Colonic mucosa (tissue), 4 donors: Measurements from ENCODE around the gene P2RY8. TPM values are rescaled to one million over a fixed set of nuclear protein-coding genes. Genes with fewer than 3 reads are reported as not detected.

Source experiments
- DNase-seq: peaks from one replicate; pipeline ENCODE4 v3.0.0-alpha.2; 2020
- H3K27ac ChIP-seq: fragments of 200-600 bp; one replicate; pipeline ENCODE4 v1.8.0; 2021
- H3K27me3 ChIP-seq: fragments of 200-600 bp; one replicate; pipeline ENCODE4 v1.8.0; 2021
- H3K36me3 ChIP-seq: fragments of 200-600 bp; one replicate; pipeline ENCODE4 v1.8.0; 2021
- H3K4me1 ChIP-seq: fragments of 200-600 bp; one replicate; pipeline ENCODE4 v1.8.0; 2021; ENCODE audit warnings: mild to moderate bottlenecking
- H3K4me3 ChIP-seq: fragments of 200-600 bp; one replicate; pipeline ENCODE4 v1.8.0; 2021
- H3K9ac ChIP-seq, 2 donors: one replicate each; pipeline ENCODE4 v1.7.0; 2013; ENCODE audit warnings: control low read depth in 2 of 2, low read depth in 2 of 2, low read length in 2 of 2
- H3K9me3 ChIP-seq: fragments of 200-600 bp; one replicate; pipeline ENCODE4 v1.8.0; 2021
- CTCF ChIP-seq: fragments of 200-600 bp; IDR thresholded peaks from one replicate; pipeline ENCODE4 v1.8.0; 2022; ENCODE audit warnings: antibody characterized with exemption, mild to moderate bottlenecking
- intact Hi-C: fragments of 100-400 bp; cut with DNase I; formaldehyde crosslinking; loops from one replicate; pipeline ENCODE4 v1.14.1; 2022
- total RNA-seq, 2 donors: library from RNA; stranded (reverse); fragmentation: NEBNext Ultra II Directional in 1 of 2; extraction: Animal tissue kit (Norgen Biotek cat#: 25700) in 1 of 2; gene quantifications; one replicate each; pipeline ENCODE4 v1.2.1, GENCODE V29; 2021
- donor health status: healthy.
- donor health status: DM: no; HTN: no; CAD: no.
- donor health status: DM: no; HTN: no; CAD: no.

Gene P2RY8, protein sequence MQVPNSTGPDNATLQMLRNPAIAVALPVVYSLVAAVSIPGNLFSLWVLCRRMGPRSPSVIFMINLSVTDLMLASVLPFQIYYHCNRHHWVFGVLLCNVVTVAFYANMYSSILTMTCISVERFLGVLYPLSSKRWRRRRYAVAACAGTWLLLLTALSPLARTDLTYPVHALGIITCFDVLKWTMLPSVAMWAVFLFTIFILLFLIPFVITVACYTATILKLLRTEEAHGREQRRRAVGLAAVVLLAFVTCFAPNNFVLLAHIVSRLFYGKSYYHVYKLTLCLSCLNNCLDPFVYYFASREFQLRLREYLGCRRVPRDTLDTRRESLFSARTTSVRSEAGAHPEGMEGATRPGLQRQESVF
- total RNA-seq, result 1 to 10 TPM; 1.3 TPM

GRCh38 chrX:1537031-1537715 lies at the start of gene P2RY8:
Gene P2RY8, minus strand, starts transcription at chrX:1537185. Its CDS starts 70,627 bp downstream, at chrX:1466558.
- Histone ChIP-seq H3K4me1 (no peaks in the 10 kb centered on the region), H3K27ac (peak within 1 kb of the TSS; percentile 53), H3K4me3 (peak within 1 kb of the TSS; percentile 29), H3K9me3 (no peaks in the 10 kb centered on the region), H3K36me3 (no peaks in the 10 kb centered on the region), H3K27me3 (no peaks in the 10 kb centered on the region), H3K9ac (peak within 1 kb of the TSS; percentile 44 to 78)
- intact Hi-C loops, result no loop called here
- peak; percentile 56 for DNase-seq
- TF ChIP-seq CTCF, result no peak

GRCh38 chrX:1584237-1585011 lies 47.4 kb upstream of the P2RY8 start:
- H3K9ac ChIP-seq, result no peak overlapping the region
- no peak for TF ChIP-seq CTCF
- DNase-seq, result no peak

GRCh38 chrX:1582686-1583437 lies 45.9 kb upstream of the P2RY8 start:
- Histone ChIP-seq H3K4me3 (no peak overlapping the region), H3K27me3 (no peaks in the 10 kb centered on the region), H3K9me3 (no peaks in the 10 kb centered on the region), H3K9ac (no peak overlapping the region), H3K27ac (no peak overlapping the region), H3K36me3 (no peaks in the 10 kb centered on the region), H3K4me1 (no peaks in the 10 kb centered on the region)
- DNase-seq, result no peak
- no peak for TF ChIP-seq CTCF
- intact Hi-C loops, result no loop called here

More at GRCh38 chrX:1584237-1585011, 47.4 kb upstream of the P2RY8 start:
- no peaks in the 10 kb centered on the region for H3K9me3 ChIP-seq
- H3K27ac ChIP-seq, result no peak overlapping the region
- H3K36me3 ChIP-seq, result no peaks in the 10 kb centered on the region
- no peaks in the 10 kb centered on the region for H3K27me3 ChIP-seq
- no peaks in the 10 kb centered on the region for H3K4me1 ChIP-seq
- intact Hi-C loops, result no loop called here
- no peak overlapping the region for H3K4me3 ChIP-seq

DNA sequence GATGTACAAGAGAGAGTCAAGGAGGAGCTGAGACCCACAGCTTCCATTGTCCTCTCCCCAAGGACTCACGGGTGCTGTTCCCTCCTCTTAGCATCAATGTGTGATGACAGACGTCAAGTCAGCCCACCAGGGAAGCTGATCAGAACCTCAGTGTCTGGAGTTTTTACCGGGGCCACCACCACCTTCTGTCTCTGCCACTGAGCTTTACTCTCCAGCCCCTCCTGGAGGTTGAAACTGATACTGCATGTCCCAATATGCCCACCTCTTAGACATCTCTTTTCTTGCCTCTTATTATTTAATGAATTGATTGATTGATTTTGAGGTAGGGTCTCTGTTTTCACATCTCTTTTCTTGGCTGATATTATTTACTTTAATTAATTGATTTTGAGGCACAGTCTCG lies 44.1 kb upstream of the P2RY8 start:
- no peak overlapping the region for H3K27ac ChIP-seq
- peak; percentile 71 for DNase-seq
- intact Hi-C loops, result no loop called here

More for the DNA sequence above, 44.1 kb upstream of the P2RY8 start:
- H3K4me3 ChIP-seq, result no peak overlapping the region
- no peaks in the 10 kb centered on the region for H3K9me3 ChIP-seq
- H3K9ac ChIP-seq, result no peak overlapping the region
- no peaks in the 10 kb centered on the region for H3K27me3 ChIP-seq
- no peaks in the 10 kb centered on the region for H3K4me1 ChIP-seq
- H3K36me3 ChIP-seq, result no peaks in the 10 kb centered on the region
- TF ChIP-seq CTCF, result peak; percentile 89
